PC-9 (cell line): ENCODE measurements around the gene SHFL. TPM values are rescaled to one million over a fixed set of nuclear protein-coding genes. Genes with fewer than 3 reads are reported as not detected.

Experiments
- BruUV-seq: library from RNA; stranded (reverse); fragments of 400-500 nt; replicated peaks from 2 replicates; lab custom pipeline; 2021; lab: Mats Ljungman, UMichigan
- CTCF ChIA-PET: fragments of 300-600 bp; sonication (Branson Sonifier 250); formaldehyde crosslinking; loops from one replicate; lab custom pipeline; 2022; ENCODE audit warnings: antibody characterized with exemption; lab: Charles Lee
- POLR2A ChIA-PET: fragments of 300-600 bp; sonication (Branson Sonifier 250); formaldehyde crosslinking; loops from one replicate; lab custom pipeline; 2022; ENCODE audit warnings: antibody characterized with exemption; ENCODE audit not compliant: unreplicated experiment; lab: Charles Lee
- DNase-seq, 2 experiments: peaks; one replicate each; pipeline versions ENCODE4 v3.0.0 to v3.0.0-alpha.2; 2015 to 2022; ENCODE audit warnings: mixed read lengths in 1 of 2
- H2AFZ ChIP-seq: fragments of 200-600 bp; sonication (generic); 2 replicates; pipeline ENCODE4 v1.8.1; 2017; ENCODE audit warnings: antibody characterized with exemption
- H3F3A ChIP-seq: fragments of 200-600 bp; sonication (generic); 2 replicates; pipeline ENCODE4 v1.8.1; 2017; ENCODE audit warnings: antibody characterized with exemption, mild to moderate bottlenecking, low read depth; ENCODE audit not compliant: insufficient read depth
- H3K27ac ChIP-seq: fragments of 200-600 bp; sonication (generic); 2 replicates; pipeline ENCODE4 v1.6.1; 2016; ENCODE audit warnings: mixed run types
- H3K27me3 ChIP-seq: fragments of 200-600 bp; sonication (generic); 2 replicates; pipeline ENCODE4 v1.6.1; 2016; ENCODE audit warnings: low read depth, mixed run types; ENCODE audit not compliant: insufficient read depth
- H3K36me3 ChIP-seq: fragments of 200-600 bp; sonication (generic); 2 replicates; pipeline ENCODE4 v1.6.1; 2016; ENCODE audit warnings: low read depth, mixed run types
- H3K4me1 ChIP-seq: fragments of 200-600 bp; sonication (generic); replicated peaks from 2 replicates; pipeline ENCODE4 v1.6.1; 2016; ENCODE audit warnings: mixed run types; ENCODE audit not compliant: insufficient read depth
- H3K4me2 ChIP-seq: fragments of 200-600 bp; sonication (generic); 2 replicates; pipeline ENCODE4 v1.6.1; 2017; ENCODE audit warnings: mixed run types
- H3K4me3 ChIP-seq: fragments of 200-600 bp; sonication (generic); 2 replicates; pipeline ENCODE4 v1.6.1; 2016; ENCODE audit warnings: mixed run types
- H3K79me2 ChIP-seq: fragments of 200-600 bp; sonication (generic); 2 replicates; pipeline ENCODE4 v1.6.1; 2017; ENCODE audit warnings: low read depth, mixed run types
- H3K9me2 ChIP-seq: fragments of 200-600 bp; sonication (generic); 2 replicates; pipeline ENCODE4 v1.8.1; 2017; ENCODE audit warnings: mild to moderate bottlenecking; ENCODE audit not compliant: insufficient read depth
- H3K9me3 ChIP-seq: fragments of 200-600 bp; sonication (generic); 2 replicates; pipeline ENCODE4 v1.8.1; 2016; ENCODE audit warnings: low read depth; ENCODE audit not compliant: insufficient read depth
- H4K20me1 ChIP-seq: fragments of 200-600 bp; sonication (generic); 2 replicates; pipeline ENCODE4 v1.8.1; 2017; ENCODE audit not compliant: insufficient read depth
- CTCF ChIP-seq: fragments of 200-600 bp; sonication (generic); conservative IDR thresholded peaks from 2 replicates; pipeline ENCODE4 v1.6.1; 2017; ENCODE audit warnings: mixed run types, antibody characterized with exemption, mild to moderate bottlenecking, moderate library complexity
- EZH2 ChIP-seq: fragments of 200-600 bp; sonication (generic); IDR thresholded peaks from 2 replicates; pipeline ENCODE4 v1.8.0; 2017; ENCODE audit warnings: antibody characterized with exemption, low read depth
- intact Hi-C: fragments of 100-400 bp; cut with micrococcal nuclease; formaldehyde crosslinking; loops from one replicate; pipeline ENCODE4 v1.10.0; 2022; ENCODE audit not compliant: unreplicated experiment
- total RNA-seq: library from RNA; stranded (reverse); gene quantifications from 2 replicates; pipeline ENCODE4 v1.2.3, GENCODE V29; 2021

The SHFL gene
- total RNA-seq, 1 experiment from 2014 or later, result 25.6 TPM

GRCh38 chr19:10110076-10110971, 24.2 kb downstream of the SHFL start:
- peaks cover 38% of the 10 kb centered on the region for H3K36me3 ChIP-seq
- H3K4me3 ChIP-seq, result no peak overlapping the region
- intact Hi-C loops, result no loop called here
- H3K9me3 ChIP-seq, result no peaks in the 10 kb centered on the region
- no peak for TF ChIP-seq CTCF
- H3K4me2 ChIP-seq, result no peak overlapping the region
- H2AFZ ChIP-seq, result no peak overlapping the region
- peaks cover 63% of the 10 kb centered on the region for H4K20me1 ChIP-seq
- POLR2A ChIA-PET, result no interaction called here
- no peaks in the 10 kb centered on the region for H3K27me3 ChIP-seq
- BruUV-seq, result no TSS peak
- no peaks in the 10 kb centered on the region for H3K9me2 ChIP-seq
- H3F3A ChIP-seq, result peaks cover 77% of the 10 kb centered on the region
- H3K27ac ChIP-seq, result no peak overlapping the region
- peaks cover 9% of the 10 kb centered on the region for H3K4me1 ChIP-seq
- DNase-seq, result no peak
- H3K79me2 ChIP-seq, result peaks cover 35% of the 10 kb centered on the region
- CTCF ChIA-PET, result no interaction called here

GRCh38 chr19:10110972-10111317, 24.8 kb downstream of the SHFL start:
- peaks cover 42% of the 10 kb centered on the region for H3K36me3 ChIP-seq
- CTCF ChIA-PET, result no interaction called here
- H3K4me3 ChIP-seq, result no peak overlapping the region
- no peak overlapping the region for H3K27ac ChIP-seq
- H3K79me2 ChIP-seq, result peaks cover 35% of the 10 kb centered on the region
- no TSS peak for BruUV-seq
- H3F3A ChIP-seq, result peaks cover 82% of the 10 kb centered on the region
- POLR2A ChIA-PET, result no interaction called here
- TF ChIP-seq EZH2, result no peak
- TF ChIP-seq CTCF, result no peak
- intact Hi-C loops, result no loop called here
- H3K9me2 ChIP-seq, result no peaks in the 10 kb centered on the region
- peaks cover 69% of the 10 kb centered on the region for H4K20me1 ChIP-seq
- DNase-seq, result no peak
- no peak overlapping the region for H3K4me2 ChIP-seq
- no peaks in the 10 kb centered on the region for H3K9me3 ChIP-seq
- no peak overlapping the region for H2AFZ ChIP-seq
- no peaks in the 10 kb centered on the region for H3K27me3 ChIP-seq
- peaks cover 9% of the 10 kb centered on the region for H3K4me1 ChIP-seq

GRCh38 chr19:10111405-10111811, 25.3 kb downstream of the SHFL start, which contains the start of gene P2RY11:
P2RY11 (plus strand) TSS chr19:10111693; CDS start chr19:10111722, 29 bp downstream.
- no peak within 1 kb of the TSS for H3K27ac ChIP-seq
- peaks cover 47% of the 10 kb centered on the region for H3K36me3 ChIP-seq

More at GRCh38 chr19:10111405-10111811, 25.3 kb downstream of the SHFL start, which contains the start of gene P2RY11:
- no peak for TF ChIP-seq EZH2
- TF ChIP-seq CTCF, result no peak
- ChIA-PET POLR2A (no interaction called here), CTCF (interaction anchor here (0.6 kb wide), 1 partner anchor 91 kb away, joined by 11 read pairs; no protein-coding TSS in a partner anchor)
- Histone ChIP-seq H4K20me1 (peaks cover 72% of the 10 kb centered on the region), H3K9me3 (no peaks in the 10 kb centered on the region), H3K4me2 (no peak within 1 kb of the TSS), H2AFZ (no peak within 1 kb of the TSS), H3F3A (peaks cover 86% of the 10 kb centered on the region), H3K9me2 (no peaks in the 10 kb centered on the region), H3K4me3 (no peak within 1 kb of the TSS), H3K79me2 (peaks cover 33% of the 10 kb centered on the region), H3K4me1 (peaks cover 9% of the 10 kb centered on the region), H3K27me3 (no peaks in the 10 kb centered on the region)
- DNase-seq, result no peak
- intact Hi-C loops, result no loop called here
- no TSS peak for BruUV-seq
